GM19395 (cell line): ENCODE data around the gene FBXW5.

Experiments used
- ATAC-seq: cut with Tn5 transposase; IDR thresholded peaks from one replicate; pipeline ENCODE4 v1.9.1; 2021; ENCODE audit warnings: mild to moderate bottlenecking, moderate library complexity; ENCODE audit not compliant: unreplicated experiment

FBXW5 gene

DNA sequence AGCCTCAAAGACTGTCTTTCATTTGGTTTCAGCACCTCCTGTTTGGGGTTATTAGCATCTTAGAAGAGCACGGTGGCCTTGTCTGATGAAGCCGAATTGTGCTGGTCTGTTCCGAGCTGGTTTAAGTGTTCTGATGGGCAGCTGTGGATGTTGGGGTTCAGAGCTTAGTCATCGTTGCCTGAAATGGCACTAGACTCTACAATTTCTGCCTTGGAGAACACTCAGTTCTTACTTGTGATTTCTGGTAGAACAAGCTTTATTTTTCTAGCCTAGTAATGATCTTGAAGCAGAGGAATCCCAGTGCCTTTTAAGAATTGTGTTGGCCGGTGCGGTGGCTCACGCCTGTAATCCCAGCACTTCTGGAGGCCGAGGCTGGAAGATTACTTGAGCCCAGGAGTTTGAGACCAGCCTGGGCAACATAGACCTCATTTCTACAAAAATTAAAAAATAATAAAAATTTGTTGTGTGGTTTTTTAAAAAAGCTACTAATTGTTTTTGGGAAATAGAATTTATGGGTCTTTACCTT, 7.8 kb downstream of the FBXW5 start:
- no peak for ATAC-seq

DNA sequence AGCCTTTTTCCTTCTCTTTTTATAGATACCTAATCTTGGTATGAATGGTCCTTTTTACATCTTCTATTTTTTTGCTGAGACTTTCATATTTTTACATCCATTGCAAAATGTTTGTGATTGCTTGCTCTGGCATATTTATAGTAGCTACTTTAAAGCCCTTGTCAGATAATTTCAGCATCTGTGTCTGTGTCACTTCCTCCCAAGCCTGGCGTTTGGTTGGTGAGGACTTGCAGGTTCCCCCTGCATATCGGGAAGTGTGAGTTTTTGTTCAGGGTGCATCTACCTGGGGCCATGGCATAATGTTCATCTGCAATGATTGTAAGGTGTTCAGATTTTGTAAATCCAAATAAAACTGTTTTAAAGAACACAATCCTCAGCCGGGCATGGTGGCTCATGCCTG, 8.9 kb downstream of the FBXW5 start:
- no peak for ATAC-seq

DNA sequence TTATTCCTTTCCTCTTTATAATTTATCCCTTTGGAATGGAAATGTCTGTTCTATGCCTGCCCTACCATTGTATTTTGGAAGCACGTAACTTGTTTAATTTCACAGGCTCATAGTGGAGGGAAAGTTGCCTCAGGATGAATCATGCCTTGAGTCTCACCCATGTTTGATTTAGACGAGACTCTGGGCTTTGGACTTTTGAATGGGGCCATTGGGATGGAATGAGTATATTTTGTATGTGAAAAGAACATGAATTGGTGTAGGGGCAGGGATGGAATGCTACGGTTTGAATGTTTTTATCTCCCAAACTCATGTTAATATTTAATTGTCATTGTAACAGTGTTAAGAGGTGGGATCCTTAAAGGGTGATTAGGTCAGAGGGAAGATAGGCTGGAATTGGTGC, 10.3 kb downstream of the FBXW5 start:
- no peak for ATAC-seq

DNA sequence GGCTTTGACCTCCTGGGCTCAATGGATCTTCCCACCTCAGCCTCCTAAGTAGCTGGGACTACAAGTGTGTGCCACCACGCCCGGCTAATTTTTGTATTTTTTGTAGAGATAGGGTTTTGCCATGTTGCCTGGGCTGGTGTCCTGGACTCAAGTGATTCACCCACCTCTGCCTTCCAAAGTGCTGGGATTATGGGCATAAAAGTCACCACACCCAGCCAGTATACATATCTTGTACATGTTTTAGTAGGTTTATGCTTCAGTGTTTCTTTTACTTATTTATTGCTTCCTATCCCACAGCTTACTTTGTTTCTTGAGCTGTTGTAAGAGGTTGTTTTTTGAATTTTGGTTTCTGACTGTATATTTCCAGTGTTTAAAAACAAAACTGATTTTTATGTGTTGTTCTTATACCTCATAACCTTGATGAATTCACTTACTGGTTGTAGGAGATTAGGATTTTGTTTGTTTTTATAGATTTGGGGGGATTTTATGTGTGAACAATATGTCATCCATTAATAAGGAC, 12.9 kb downstream of the FBXW5 start:
- no peak for ATAC-seq

DNA sequence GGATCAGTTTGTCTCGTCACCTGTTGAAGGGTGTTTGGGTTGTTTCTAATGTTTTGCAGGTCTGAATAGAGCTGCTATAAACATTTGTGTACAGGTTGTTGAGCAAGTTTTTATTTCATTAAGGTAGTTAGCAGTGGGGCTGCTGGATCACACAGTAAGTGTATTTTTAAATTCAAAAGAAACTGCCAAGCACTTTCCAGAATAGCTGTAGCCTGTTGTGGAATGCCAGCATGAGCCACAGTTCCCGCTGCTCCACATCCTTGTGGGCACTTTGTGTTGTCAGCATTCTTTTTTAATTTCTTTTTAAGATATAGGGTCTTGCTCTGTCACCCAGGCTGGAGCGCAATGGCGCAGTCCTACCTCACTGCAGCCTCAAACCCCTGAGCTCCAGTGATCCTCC, 14.5 kb downstream of the FBXW5 start:
- ATAC-seq = no peak

DNA sequence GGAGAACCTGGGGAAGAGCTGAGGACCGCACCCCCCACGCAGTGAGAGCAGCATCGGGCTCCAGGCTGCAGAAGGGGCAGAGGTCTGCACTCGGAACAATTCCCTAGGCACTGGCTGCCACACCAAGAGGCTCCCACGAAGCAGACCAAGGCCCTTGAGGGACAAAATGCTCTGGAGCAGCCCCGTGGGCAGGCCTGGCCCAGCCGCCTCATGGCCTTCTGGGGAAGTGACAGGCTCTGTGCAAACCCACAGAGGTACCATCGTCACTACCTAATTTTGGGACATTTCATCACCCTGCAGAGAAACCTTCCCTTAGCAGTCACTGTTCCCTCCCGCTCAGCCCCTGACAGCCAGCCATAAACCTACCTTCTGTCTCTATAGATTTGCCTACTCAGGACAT, 15.9 kb downstream of the FBXW5 start:
- no peak for ATAC-seq

DNA sequence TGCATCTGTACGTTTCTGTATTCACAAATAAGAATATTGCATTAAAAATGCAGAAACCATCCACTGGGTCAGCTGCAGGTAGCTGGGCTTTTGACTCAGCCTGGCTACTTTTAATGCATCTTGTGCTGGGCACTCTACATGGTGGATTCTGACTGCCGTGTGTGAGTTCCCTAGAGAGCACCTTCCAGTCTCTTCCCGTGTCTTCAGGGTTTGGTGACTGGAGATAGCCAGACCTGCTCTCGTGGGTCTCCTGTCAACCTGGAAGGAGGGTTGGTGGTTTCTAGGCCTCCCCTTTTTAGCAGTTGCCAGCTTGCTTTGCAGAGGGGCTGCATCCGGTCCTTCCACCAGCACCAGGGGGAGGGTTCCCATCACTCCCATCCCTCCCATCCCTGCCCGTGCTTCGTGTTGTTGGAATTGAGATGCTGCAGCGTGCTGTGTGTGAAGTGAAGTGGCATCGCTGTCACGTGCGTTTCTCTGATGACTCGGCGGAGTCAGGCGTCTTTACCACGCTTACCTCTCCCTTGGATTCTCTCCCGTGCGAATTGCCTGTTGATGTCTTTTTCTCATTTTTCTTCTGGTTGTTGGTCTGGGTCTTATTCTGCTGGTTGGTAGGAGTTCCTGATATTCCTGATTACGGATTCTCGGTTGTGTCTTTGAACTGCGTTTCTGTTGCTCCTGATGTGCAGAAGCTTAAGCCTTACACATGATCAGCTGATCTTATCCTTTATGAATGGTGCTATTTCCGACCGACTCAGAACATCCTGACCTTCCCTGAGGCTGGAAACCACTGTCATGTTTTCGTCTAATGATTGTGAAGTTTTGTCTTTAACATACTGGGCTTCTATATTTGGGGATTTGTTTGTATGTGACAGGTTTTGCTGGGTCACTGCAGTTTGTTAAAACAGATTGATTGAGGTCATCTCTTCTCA, 16.9 kb downstream of the FBXW5 start:
- ATAC-seq = no peak

DNA sequence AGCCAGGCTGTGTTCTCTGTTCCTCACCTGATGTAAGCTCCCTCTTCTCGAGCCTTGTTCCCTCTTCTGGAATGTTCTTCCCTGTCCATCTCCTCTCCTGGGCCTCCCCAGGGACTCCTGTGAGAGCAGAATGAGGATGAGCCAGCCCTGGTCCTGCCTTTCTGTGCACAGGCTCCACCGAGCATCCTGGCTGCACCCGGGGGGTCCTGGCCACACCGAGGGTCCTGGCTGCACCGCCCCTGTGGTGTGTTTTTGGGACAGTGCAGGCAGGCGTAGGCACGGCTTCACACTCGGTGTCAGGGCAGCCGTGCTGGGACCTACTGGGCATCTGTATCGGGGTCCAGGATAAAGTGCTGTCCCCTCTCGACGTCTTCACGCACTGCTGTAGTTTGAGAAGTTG, 17.8 kb downstream of the FBXW5 start:
- ATAC-seq = no peak

DNA sequence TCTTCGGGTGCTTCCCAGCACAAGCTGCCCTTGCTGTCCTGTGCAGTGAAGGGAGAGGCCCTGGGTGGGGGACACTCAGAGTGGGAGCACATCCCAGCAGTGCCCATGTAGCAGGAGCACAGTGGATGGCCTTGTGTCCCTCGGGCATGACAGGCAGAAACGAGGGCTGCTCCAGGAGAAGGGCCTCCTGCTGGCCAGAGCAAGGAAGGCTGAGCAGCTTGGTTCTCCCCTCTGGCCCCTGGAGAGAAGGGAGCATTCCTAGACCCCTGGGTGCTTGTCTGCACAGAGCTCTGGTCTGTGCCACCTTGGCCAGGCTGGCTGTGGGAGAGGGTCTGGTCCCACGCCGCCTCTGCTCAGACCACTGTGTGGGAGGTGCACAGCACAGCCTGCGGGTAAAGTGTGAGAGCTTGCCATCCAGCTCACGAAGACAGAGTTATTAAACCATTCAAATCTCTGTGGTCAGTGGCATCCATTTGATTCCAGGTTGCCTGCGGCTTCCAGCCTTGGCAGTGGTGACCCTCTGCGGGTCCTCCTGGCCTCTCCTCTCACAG, 18.3 kb downstream of the FBXW5 start:
- ATAC-seq = no peak

DNA sequence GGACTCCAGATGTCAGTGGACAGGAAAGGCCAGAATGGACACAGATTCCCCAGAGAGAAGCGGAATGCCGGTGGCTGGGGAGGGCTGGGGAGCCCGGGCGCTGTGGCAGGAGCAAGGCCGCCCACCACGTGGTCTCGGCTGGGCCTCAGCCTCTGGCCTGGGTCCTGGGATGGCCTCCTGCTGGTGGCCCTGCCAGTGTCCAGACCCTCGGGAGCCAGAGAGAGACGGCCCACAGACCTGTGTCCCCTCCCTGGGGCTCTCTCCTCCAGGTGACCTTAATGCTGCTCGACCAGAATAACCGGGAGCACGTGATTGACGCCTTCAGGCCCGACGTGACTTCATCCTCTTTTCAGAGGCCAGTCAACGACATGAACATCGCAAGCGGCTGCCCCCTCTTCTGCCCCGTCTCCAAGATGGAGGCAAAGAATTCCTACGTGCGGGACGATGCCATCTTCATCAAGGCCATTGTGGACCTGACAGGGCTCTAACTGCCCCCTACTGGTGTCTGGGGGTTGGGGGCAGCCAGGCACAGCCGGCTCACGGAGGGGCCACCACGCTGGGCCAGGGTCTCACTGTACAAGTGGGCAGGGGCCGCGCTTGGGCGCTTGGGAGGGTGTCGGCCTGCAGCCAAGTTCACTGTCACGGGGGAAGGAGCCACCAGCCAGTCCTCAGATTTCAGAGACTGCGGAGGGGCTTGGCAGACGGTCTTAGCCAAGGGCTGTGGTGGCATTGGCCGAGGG, 19.0 kb downstream of the FBXW5 start:
- no peak for ATAC-seq

DNA sequence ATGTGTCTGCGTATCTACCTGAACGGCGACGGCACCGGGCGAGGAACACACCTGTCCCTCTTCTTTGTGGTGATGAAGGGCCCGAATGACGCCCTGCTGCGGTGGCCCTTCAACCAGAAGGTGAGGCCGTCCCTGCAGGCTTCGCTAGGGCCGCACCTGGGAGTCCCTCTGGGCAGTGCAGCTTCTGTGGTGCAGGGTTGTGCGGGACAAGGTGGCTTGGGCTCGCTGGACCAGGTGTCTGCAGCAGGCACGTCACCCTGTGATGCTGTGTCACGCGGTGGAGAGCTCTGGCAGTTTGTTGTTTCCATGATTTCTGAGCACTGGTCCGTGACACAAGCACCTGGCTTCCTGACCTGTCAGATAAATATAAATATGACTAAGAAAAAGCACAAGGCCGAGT, 20.7 kb downstream of the FBXW5 start:
- no peak for ATAC-seq

DNA sequence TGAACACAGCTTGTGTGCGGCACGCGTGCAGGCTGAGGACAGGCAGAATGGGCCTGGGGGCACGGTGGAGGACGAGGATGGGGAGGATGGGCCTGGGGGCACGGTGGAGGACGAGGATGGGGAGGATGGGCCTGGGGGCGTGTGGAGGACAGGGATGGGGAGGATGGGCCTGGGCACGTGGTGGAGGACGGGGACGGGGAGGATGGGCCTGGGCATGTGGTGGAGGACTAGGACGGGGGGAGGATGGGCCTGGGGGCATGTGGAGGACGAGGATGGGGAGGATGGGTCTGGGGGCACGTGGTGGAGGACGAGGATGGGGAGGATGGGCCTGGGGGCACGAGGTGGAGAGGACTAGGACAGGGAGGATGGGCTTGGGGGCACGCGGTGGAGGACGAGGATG, 22.0 kb downstream of the FBXW5 start:
- ATAC-seq = no peak

DNA sequence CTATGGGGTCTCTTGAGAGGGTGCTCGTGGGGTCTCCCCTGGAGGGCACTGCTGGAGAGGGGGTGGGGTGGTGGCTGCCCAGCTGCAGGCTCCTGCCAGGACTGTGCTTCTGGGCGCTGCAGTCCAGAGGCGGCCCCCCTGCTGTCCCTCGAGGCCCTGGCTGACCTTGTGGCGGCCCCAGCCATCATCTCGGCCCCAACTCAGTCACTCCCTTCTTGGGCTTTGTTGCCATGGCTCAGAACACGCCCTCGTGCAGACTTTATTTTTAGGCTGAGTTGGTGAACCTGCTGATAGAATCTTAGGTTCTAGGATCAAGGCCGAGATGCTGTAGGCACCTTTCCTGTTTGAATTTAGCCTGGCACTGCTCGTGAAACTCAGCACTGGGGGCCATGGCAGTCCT, 22.8 kb downstream of the FBXW5 start:
- no peak for ATAC-seq

DNA sequence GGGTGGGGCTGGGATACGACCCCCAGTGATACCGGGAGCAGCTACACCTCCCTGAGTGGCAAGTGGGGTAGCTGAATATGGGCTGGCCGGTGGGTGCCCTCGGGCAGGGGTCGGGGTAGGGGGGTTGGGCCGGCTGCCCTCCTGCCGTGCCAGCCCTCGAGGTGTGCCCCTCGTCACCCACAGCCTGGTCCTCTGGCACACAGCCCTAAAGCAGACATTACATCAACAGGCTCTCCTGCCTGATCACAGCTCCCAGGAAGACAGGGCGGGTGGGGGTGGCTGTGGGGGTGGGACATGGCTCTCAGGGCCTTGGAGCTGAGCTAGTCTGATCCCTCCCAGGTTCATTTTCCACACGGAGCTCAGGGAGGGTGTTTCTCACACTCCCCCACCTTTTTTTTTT, 23.2 kb downstream of the FBXW5 start:
- ATAC-seq = no peak

DNA sequence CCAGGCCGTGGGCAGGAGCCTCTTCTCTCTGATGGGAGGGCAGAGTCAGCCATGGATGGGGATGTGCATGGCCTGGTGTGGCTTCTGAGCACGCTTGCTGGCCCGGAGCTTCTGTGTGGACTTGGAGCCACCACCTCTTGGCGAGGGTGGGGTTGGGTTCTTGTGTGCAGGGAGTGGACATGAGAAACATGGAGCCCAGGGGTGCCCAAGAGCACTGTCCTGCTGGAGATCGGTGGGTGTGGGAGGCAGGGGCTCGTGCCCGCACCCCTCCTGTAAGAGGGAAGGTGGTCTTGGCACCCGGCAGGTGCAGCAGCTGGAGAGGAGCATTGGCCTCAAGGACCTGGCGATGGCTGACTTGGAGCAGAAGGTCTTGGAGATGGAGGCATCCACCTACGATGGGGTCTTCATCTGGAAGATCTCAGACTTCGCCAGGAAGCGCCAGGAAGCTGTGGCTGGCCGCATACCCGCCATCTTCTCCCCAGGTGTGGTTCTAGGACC, 23.8 kb downstream of the FBXW5 start:
- no peak for ATAC-seq

DNA sequence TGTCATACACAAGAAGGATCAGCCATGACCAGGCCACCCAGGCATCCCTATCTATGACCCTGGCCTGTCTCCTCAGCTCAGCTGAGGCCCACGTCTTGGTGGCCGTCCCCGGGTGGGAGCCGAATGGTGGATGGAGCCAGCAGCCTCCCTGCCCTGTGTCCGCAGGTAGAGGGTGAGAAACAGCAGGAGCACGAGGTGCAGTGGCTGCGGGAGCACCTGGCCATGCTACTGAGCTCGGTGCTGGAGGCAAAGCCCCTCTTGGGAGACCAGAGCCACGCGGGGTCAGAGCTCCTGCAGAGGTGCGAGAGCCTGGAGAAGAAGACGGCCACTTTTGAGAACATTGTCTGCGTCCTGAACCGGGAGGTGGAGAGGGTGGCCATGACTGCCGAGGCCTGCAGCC, 24.5 kb downstream of the FBXW5 start:
- ATAC-seq = no peak

DNA sequence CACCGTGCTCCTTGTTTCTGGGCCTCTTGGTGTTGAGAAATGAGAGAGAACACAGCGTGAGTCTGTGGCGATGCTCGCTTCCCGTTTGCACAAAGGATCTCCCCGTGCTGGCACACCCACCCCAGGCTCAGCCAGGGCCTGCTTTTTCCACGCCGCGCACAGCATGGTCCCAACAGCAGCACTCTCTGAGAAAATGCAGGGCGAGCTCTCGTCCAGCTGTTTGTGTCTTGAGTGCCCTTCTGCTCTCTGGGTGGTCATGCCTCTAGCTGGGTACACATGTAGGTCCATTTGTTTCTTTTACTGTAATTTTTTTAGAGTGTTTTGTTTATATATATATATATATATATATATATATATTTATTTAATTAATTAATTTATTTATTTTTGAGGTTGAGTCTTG, 26.6 kb downstream of the FBXW5 start:
- ATAC-seq = no peak

DNA sequence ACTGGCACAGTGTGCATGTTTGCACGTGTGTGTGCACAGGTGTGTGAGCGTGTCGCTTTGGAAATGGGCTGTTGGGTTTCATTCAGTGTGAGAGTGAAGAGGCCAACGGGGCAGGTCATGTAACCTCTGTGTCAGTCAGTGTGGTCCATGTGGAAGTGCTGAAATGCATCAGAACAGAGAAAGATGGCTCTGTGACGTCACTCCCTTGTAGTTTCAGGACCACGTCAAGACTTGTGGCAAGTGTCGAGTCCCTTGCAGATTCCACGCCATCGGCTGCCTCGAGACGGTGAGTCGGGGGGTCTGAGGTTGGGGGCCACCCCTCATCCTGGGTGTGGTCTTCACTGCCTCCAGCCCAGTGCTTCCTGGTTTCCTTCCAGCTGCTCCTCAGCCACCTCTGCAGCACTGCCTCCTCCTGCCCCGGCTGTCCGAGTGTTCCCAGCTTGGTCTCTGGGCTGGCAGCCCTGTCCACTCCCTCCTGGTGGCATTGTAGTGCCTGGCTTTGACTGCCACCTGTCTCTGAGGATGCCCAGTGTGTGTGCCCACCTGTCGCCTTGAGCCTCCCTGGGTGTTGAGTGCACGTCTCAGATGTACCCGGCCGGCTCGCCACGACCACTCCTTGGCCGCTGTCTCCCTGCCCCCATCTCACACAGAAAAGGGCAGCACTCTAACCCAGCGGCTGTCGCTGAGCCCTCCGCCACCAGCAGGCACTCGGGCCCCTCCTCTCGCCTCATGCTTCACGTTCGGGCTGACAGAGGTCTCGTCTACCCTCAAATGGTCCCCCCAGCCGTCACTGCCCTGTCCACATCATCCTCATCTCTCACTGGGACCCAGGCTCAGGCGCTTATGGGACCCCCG, 28.0 kb downstream of the FBXW5 start:
- ATAC-seq = no peak

DNA sequence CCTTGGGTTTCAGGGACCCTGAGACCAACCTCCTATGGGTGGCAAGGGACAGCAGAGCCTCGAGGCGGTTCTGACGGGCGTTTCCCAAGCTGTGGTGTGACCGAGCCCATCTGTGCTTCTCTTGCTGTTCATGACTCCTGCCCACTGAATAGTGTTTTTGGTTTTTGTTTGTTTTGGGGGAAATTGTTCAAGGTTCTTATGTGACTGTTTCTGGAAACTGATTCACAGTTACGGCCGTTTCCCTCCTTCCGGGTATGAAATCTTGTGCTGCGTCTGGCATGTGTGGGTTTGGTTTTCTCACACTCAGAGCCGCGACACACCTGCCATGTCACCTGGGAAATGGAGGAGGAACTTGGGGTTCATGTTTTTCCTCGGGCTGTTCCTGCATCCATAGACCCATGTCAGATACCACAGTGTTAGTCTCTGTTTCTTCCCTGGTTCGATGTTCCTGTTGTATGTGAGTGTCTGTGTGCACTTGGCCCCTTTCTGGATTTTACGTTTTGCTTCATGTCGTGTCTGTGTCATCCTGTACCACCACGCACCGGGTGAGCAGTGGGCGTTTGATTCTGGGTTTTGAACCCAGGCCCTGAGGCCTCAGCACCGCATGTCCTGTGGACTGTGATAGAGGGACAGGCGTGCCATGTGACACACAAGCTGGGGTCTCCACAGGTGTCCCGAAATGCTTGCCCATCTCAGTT, 28.8 kb downstream of the FBXW5 start:
- ATAC-seq = no peak
